OCI-LY3 (cell line): ENCODE results near the gene PTPRN2.

Source experiments
- CTCF ChIP-seq: fragments of 200-600, 300-600 bp; sonication (generic); IDR thresholded peaks from 2 replicates; pipeline ENCODE4 v1.5.1; 2014; ENCODE audit warnings: antibody characterized with exemption, low read length, low read depth
- EZH2phosphoT487 ChIP-seq: fragments of 200-600 bp; shearing (Covaris generic); IDR thresholded peaks from 2 replicates; pipeline ENCODE4 v1.6.1; 2018; ENCODE audit warnings: antibody characterized with exemption, mixed run types, low read depth

- TF ChIP-seq CTCF (no peak), EZH2phosphoT487 (no peak)
Observed at GRCh38 chr7:157729566-157729965, 858.1 kb downstream of the PTPRN2 start.
